Measurements from ENCODE around the gene TEC. TPM values are rescaled to one million over a fixed set of nuclear protein-coding genes. Genes with fewer than 3 reads are reported as not detected.

Gene TEC
- total and polyA plus RNA-seq, 7 experiments from 2014 or later, result 0.91 to 5.8 (median 2.5) TPM

GRCh38 chr4:48100256-48100655 is 169.4 kb downstream of the TEC start:
- Mint-ChIP-seq H3K4me3 (no peak overlapping the region), H3K27me3 (no peaks in the 10 kb centered on the region), H3K27ac (peak overlapping the region in 4 of 9 donors; percentile 17 to 90 (median 35)), H3K36me3 (peaks cover 0 to 32% (median 21%) of the 10 kb centered on the region in 5 donors), H3K4me1 (peaks cover 12 to 46% (median 26%) of the 10 kb centered on the region in 7 donors), H3K9me3 (peaks cover 0 to 1% (median 0%) of the 10 kb centered on the region in 11 donors)
- Histone ChIP-seq H3K36me3 (ENCODE audit: control insufficient read depth in 2 of 3, insufficient read depth in 3 of 3, low read length in 3 of 3) (peaks cover 0 to 32% (median 15%) of the 10 kb centered on the region in 3 experiments), H3K4me1 (ENCODE audit: control insufficient read depth in 2 of 2, insufficient read depth in 2 of 2, low read length in 2 of 2) (no peaks in the 10 kb centered on the region), H3K27ac (ENCODE audit: low read depth, low read length) (no peak overlapping the region), H3K9me3 (ENCODE audit: control insufficient read depth in 2 of 3, low read length in 3 of 3) (no peaks in the 10 kb centered on the region), H3K4me3 (ENCODE audit: low read length) (no peak overlapping the region), H3K27me3 (ENCODE audit: control insufficient read depth in 2 of 2, insufficient read depth in 2 of 2, low read length in 2 of 2) (no peaks in the 10 kb centered on the region)
- DNase-seq (no peak), ATAC-seq (no peak)
- ChIA-PET POLR2A (no interaction called here), CTCF (no interaction called here)
- intact Hi-C loops (cut with micrococcal nuclease), result loop anchor here in 1 of 2 donors (1.0 kb wide), 1 partner anchor 9 kb away; no protein-coding TSS in a partner anchor

GRCh38 chr4:48095441-48095840 is 174.2 kb downstream of the TEC start:
- Histone ChIP-seq H3K4me3 (ENCODE audit: low read length) (no peak overlapping the region), H3K36me3 (ENCODE audit: control insufficient read depth in 2 of 3, insufficient read depth in 3 of 3, low read length in 3 of 3) (peaks cover 3 to 58% (median 25%) of the 10 kb centered on the region in 3 experiments), H3K4me1 (ENCODE audit: control insufficient read depth in 2 of 2, insufficient read depth in 2 of 2, low read length in 2 of 2) (no peaks in the 10 kb centered on the region), H3K27ac (ENCODE audit: low read depth, low read length) (no peak overlapping the region), H3K9me3 (ENCODE audit: control insufficient read depth in 2 of 3, low read length in 3 of 3) (no peaks in the 10 kb centered on the region), H3K27me3 (ENCODE audit: control insufficient read depth in 2 of 2, insufficient read depth in 2 of 2, low read length in 2 of 2) (no peaks in the 10 kb centered on the region)
- Mint-ChIP-seq H3K27me3 (no peaks in the 10 kb centered on the region), H3K9me3 (peaks cover 0 to 1% (median 0%) of the 10 kb centered on the region in 11 donors), H3K4me3 (no peak overlapping the region), H3K36me3 (peaks cover 5 to 25% (median 18%) of the 10 kb centered on the region in 5 donors), H3K4me1 (peaks cover 0 to 26% (median 10%) of the 10 kb centered on the region in 7 donors), H3K27ac (peak overlapping the region in 6 of 9 donors; percentile 5 to 84 (median 53))
- POLR2A ChIA-PET, result interaction anchor here (0.6 kb wide), 1 partner anchor 110 kb away, joined by 4 read pairs; no protein-coding TSS in a partner anchor
- DNase-seq (no peak), ATAC-seq (no peak)
- CTCF ChIA-PET, result interaction anchor here (1.6 kb wide), 1 partner anchor 8 kb away, joined by 6 read pairs; no protein-coding TSS in a partner anchor
- intact Hi-C loops (cut with micrococcal nuclease), result loop anchor here in 1 of 2 donors (2.0 kb wide), 1 partner anchor 13 kb away; no protein-coding TSS in a partner anchor

GRCh38 chr4:48093991-48094416 is 175.6 kb downstream of the TEC start:
- no peaks in the 10 kb centered on the region for H3K27me3 Mint-ChIP-seq
- H3K4me1 Mint-ChIP-seq, result peaks cover 0 to 17% (median 6%) of the 10 kb centered on the region in 7 donors
- H3K36me3 Mint-ChIP-seq, result peaks cover 5 to 18% (median 13%) of the 10 kb centered on the region in 5 donors

GRCh38 chr4:48090621-48091020 is 179.0 kb downstream of the TEC start:
- DNase-seq, result no peak
- H3K4me3 Mint-ChIP-seq, result no peak overlapping the region
- no peak for ATAC-seq
- peaks cover 7 to 22% (median 19%) of the 10 kb centered on the region in 5 donors for H3K36me3 Mint-ChIP-seq
- H3K27me3 Mint-ChIP-seq, result no peaks in the 10 kb centered on the region
- ChIA-PET CTCF (no interaction called here), POLR2A (no interaction called here)
- Histone ChIP-seq H3K4me3 (ENCODE audit: low read length) (no peak overlapping the region), H3K27ac (ENCODE audit: low read depth, low read length) (no peak overlapping the region), H3K9me3 (ENCODE audit: control insufficient read depth in 2 of 3, low read length in 3 of 3) (no peaks in the 10 kb centered on the region), H3K4me1 (ENCODE audit: control insufficient read depth in 2 of 2, insufficient read depth in 2 of 2, low read length in 2 of 2) (no peaks in the 10 kb centered on the region), H3K27me3 (ENCODE audit: control insufficient read depth in 2 of 2, insufficient read depth in 2 of 2, low read length in 2 of 2) (no peaks in the 10 kb centered on the region), H3K36me3 (ENCODE audit: control insufficient read depth in 2 of 3, insufficient read depth in 3 of 3, low read length in 3 of 3) (peaks cover 3 to 83% (median 33%) of the 10 kb centered on the region in 3 experiments)
- no peak overlapping the region for H3K27ac Mint-ChIP-seq
- H3K9me3 Mint-ChIP-seq, result peaks cover 0 to 1% (median 0%) of the 10 kb centered on the region in 11 donors
- peaks cover 0 to 14% (median 6%) of the 10 kb centered on the region in 7 donors for H3K4me1 Mint-ChIP-seq
- intact Hi-C loops (cut with micrococcal nuclease), result no loop called here

More at GRCh38 chr4:48093991-48094416, 175.6 kb downstream of the TEC start:
- H3K4me3 ChIP-seq (ENCODE audit: low read length), result no peak overlapping the region
- H3K4me3 Mint-ChIP-seq, result no peak overlapping the region
- peaks cover 3 to 71% (median 34%) of the 10 kb centered on the region in 3 experiments for H3K36me3 ChIP-seq (ENCODE audit: control insufficient read depth in 2 of 3, insufficient read depth in 3 of 3, low read length in 3 of 3)
- H3K27ac Mint-ChIP-seq, result peak overlapping the region in 4 of 9 donors; percentile 8 to 69 (median 54)
- intact Hi-C loops (cut with micrococcal nuclease), result loop anchor here in 1 of 2 donors (2.0 kb wide), 1 partner anchor 15 kb away; no protein-coding TSS in a partner anchor
- POLR2A ChIA-PET, result no interaction called here
- no peaks in the 10 kb centered on the region for H3K27me3 ChIP-seq (ENCODE audit: control insufficient read depth in 2 of 2, insufficient read depth in 2 of 2, low read length in 2 of 2)
- H3K4me1 ChIP-seq (ENCODE audit: control insufficient read depth in 2 of 2, insufficient read depth in 2 of 2, low read length in 2 of 2), result no peaks in the 10 kb centered on the region
- no peaks in the 10 kb centered on the region for H3K9me3 ChIP-seq (ENCODE audit: control insufficient read depth in 2 of 3, low read length in 3 of 3)
- ATAC-seq (no peak), DNase-seq (no peak)
- peaks cover 0 to 1% (median 0%) of the 10 kb centered on the region in 11 donors for H3K9me3 Mint-ChIP-seq
- CTCF ChIA-PET, result no interaction called here
- H3K27ac ChIP-seq (ENCODE audit: low read depth, low read length), result no peak overlapping the region

- intact Hi-C loops (cut with micrococcal nuclease), result loop anchor here (2.0 to 10.0 kb wide), 7 partner anchors 23 to 417 kb away; partner anchors contain the start of genes CNGA1 (in 1 of the 2), NFXL1 (in 1 of the 2) and NIPAL1 (in 1 of the 2)
- DNase-seq (no peak), ATAC-seq (no peak)
- peaks cover 17 to 43% (median 29%) of the 10 kb centered on the region in 5 donors for H3K36me3 Mint-ChIP-seq
- peaks cover 0 to 40% (median 14%) of the 10 kb centered on the region in 7 donors for H3K4me1 Mint-ChIP-seq
- H3K4me3 Mint-ChIP-seq, result no peak overlapping the region
- no peaks in the 10 kb centered on the region for H3K4me1 ChIP-seq (ENCODE audit: control insufficient read depth in 2 of 2, insufficient read depth in 2 of 2, low read length in 2 of 2)
- no peaks in the 10 kb centered on the region for H3K27me3 Mint-ChIP-seq
- H3K9me3 ChIP-seq (ENCODE audit: control insufficient read depth in 2 of 3, low read length in 3 of 3), result no peaks in the 10 kb centered on the region
- peak overlapping the region in 4 of 9 donors; percentile 36 to 78 (median 56) for H3K27ac Mint-ChIP-seq
- no peaks in the 10 kb centered on the region for H3K27me3 ChIP-seq (ENCODE audit: control insufficient read depth in 2 of 2, insufficient read depth in 2 of 2, low read length in 2 of 2)
- H3K4me3 ChIP-seq (ENCODE audit: low read length), result no peak overlapping the region
- no peaks in the 10 kb centered on the region for H3K9me3 Mint-ChIP-seq
- CTCF ChIA-PET, result interaction anchor here (0.6 to 5.0 kb wide), 3 partner anchors 45 to 79 kb away, joined by 3 to 30 read pairs (median 3); no protein-coding TSS in a partner anchor
- H3K27ac ChIP-seq (ENCODE audit: low read depth, low read length), result no peak overlapping the region
- POLR2A ChIA-PET, result interaction anchor here (0.6 kb wide), 1 partner anchor 54 kb away, joined by 3 read pairs; no protein-coding TSS in a partner anchor
- peaks cover 0 to 69% (median 20%) of the 10 kb centered on the region in 3 experiments for H3K36me3 ChIP-seq (ENCODE audit: control insufficient read depth in 2 of 3, insufficient read depth in 3 of 3, low read length in 3 of 3)
These were observed 183.6 kb downstream of the TEC start for GRCh38 chr4:48085821-48086589.
